ENCODE data around the gene ATP6V1D.

DNA sequence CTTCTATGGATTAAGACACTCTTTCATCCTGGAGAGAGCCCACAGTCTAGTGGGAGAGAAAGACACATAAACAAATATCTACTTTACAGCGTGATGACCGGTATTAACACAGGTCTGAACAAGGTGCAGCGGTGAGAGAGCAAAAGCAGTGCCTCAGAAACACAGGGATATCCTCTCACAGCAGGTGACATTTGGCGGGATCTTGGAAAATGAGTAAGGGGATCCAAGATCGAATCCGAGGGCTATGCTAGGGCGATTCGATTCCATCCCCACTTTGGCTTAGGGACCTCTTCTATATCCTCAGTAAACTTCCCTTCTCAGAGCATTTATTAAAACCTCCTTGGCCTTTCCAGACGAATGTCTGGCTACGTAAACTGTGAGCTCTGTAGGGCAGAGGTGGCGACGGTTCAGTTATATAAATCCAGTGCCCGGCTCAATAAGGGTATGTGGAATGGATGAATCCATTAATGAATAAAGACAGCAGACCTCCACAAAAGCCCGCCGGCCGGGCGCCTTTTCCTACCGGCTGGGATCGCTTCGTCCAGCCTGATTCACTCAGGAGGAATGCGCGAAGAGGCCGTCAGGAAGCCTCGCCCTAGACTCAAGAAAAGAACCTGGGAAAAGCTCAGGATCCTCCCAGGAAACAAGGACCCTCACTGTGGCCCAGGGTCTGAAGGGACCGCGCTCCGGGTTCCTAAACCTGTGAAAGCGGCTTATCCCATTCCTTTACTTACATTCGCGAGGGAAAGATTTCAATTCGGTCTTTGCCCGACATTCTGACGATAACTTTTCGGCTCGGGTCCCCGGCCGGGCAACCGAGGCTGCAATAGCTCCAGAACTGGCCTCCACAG is 455 bp downstream of the ATP6V1D start:
- TF ChIP-seq KLF6 (CRISPR knock-in tag; IDR thresholded peaks at IDR 0.05; ENCODE audit: borderline replicate concordance), result no peak
- TF ChIP-seq ETV6 (IDR thresholded peaks at IDR 0.05; ENCODE audit: borderline replicate concordance in 1 of 2, low read depth in 2 of 2, low read length in 1 of 2), result no peak
- no peak for TF ChIP-seq ETV6 (CRISPR knock-in tag; IDR thresholded peaks at IDR 0.05; ENCODE audit: borderline replicate concordance)
- TF ChIP-seq, protein P1, sequence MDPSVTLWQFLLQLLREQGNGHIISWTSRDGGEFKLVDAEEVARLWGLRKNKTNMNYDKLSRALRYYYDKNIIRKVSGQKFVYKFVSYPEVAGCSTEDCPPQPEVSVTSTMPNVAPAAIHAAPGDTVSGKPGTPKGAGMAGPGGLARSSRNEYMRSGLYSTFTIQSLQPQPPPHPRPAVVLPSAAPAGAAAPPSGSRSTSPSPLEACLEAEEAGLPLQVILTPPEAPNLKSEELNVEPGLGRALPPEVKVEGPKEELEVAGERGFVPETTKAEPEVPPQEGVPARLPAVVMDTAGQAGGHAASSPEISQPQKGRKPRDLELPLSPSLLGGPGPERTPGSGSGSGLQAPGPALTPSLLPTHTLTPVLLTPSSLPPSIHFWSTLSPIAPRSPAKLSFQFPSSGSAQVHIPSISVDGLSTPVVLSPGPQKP (CRISPR knock-in tag; IDR thresholded peaks at IDR 0.05), result no peak
- TF ChIP-seq MTF1 (CRISPR knock-in tag; IDR thresholded peaks at IDR 0.05; ENCODE audit: borderline replicate concordance), result no peak
- no peak for TF ChIP-seq MYC (IDR thresholded peaks at IDR 0.05; ENCODE audit: low read depth, low read length)
- no peak for TF ChIP-seq MYC (CRISPR knock-in tag; IDR thresholded peaks at IDR 0.05; ENCODE audit: borderline replicate concordance, low read depth)
- TF ChIP-seq, protein P2, sequence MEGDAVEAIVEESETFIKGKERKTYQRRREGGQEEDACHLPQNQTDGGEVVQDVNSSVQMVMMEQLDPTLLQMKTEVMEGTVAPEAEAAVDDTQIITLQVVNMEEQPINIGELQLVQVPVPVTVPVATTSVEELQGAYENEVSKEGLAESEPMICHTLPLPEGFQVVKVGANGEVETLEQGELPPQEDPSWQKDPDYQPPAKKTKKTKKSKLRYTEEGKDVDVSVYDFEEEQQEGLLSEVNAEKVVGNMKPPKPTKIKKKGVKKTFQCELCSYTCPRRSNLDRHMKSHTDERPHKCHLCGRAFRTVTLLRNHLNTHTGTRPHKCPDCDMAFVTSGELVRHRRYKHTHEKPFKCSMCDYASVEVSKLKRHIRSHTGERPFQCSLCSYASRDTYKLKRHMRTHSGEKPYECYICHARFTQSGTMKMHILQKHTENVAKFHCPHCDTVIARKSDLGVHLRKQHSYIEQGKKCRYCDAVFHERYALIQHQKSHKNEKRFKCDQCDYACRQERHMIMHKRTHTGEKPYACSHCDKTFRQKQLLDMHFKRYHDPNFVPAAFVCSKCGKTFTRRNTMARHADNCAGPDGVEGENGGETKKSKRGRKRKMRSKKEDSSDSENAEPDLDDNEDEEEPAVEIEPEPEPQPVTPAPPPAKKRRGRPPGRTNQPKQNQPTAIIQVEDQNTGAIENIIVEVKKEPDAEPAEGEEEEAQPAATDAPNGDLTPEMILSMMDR (IDR thresholded peaks at IDR 0.05 in 2 of 3, conservative IDR thresholded peaks at IDR 0.05 in 1 of 3; ENCODE audit: insufficient read depth in 2 of 3, low read depth in 1 of 3, low read length in 3 of 3), result no peak

Measured in K562 (cell line).